ENCODE measurements around the gene ACOX3. TPM values are rescaled to one million over a fixed set of nuclear protein-coding genes. Genes with fewer than 3 reads are reported as not detected.
A peak's percentile ranks its signal among the peaks of the same experiment; 100 is the strongest.

ACOX3 gene
- total and polyA plus RNA-seq, 2 of the 8 experiments (the other 6 are each of a cell fraction or from before 2014, with no cell fraction given): 2.5 to 9.9 TPM

DNA sequence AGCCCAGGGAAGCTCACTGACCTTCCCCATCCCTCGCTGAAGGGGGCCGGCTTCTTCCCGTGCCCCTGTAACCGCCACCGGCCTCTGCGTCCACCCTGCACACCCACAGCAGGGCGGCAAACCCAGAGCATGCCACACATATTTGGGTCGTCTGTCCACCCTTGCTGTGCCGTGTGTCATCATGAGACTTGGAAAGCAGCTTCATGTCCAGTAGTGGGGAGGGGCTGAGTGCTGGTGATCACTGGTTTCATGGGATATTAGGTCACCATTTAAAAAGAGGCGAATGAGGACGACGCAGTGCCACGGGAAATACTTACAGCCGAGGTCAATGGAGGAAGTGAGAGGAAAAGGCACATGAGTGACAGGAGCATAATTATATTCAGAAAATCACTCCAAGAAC is 96.1 kb downstream of the ACOX3 start:
- no peak for FAIRE-seq
- no peak overlapping the region for H3K18ac ChIP-seq (ENCODE audit: extremely low read depth, low read length)
- H4K5ac ChIP-seq (ENCODE audit: insufficient read length, low read depth, low read length): no peak overlapping the region
- DNase-seq (ENCODE audit: low read depth in 1 of 2, low spot score in 2 of 2): no peak
- no peak overlapping the region for H3K27ac ChIP-seq (ENCODE audit: low read depth, low read length)
- 94% methylated on average over 14 of the region's 14 CpGs; no CpG with 5 or more reads in 1 of the 2 experiments for WGBS, 2 experiments (ENCODE audit: extremely low coverage in 1 of 2, insufficient coverage in 1 of 2, insufficient read length in 1 of 2, insufficient replicate concordance in 2 of 2, low coverage in 1 of 2, low lambda C conversion rate in 2 of 2, missing lambda C conversion rate in 1 of 2)
- H3K23me2 ChIP-seq (ENCODE audit: low read depth, low read length): peaks cover 1% of the 10 kb centered on the region; the same call in 1 of the 2 replicates
- peak overlapping the region; percentile 15; the same call in 1 of the 2 replicates for H2BK20ac ChIP-seq (ENCODE audit: low read length)
- no peaks in the 10 kb centered on the region for H3K27me3 ChIP-seq (replicated peaks in 1 of 4; ENCODE audit: control insufficient read depth in 3 of 4, extremely low read depth in 1 of 4, insufficient read depth in 3 of 4, low read length in 3 of 4)
- no peak overlapping the region for H4K91ac ChIP-seq (replicated peaks; ENCODE audit: insufficient read length, low read length)
- H3K79me1 ChIP-seq (ENCODE audit: low read depth, low read length): no peaks in the 10 kb centered on the region
- H4K8ac ChIP-seq (ENCODE audit: extremely low read depth, insufficient read depth, low read length): no peak overlapping the region
- ChIA-PET POLR2A (ENCODE audit: partially characterized antibody) (interaction anchor here (0.7 to 0.9 kb wide), 2 partner anchors 14 to 19 kb away, joined by 3 read pairs; no protein-coding TSS in a partner anchor), CTCF (ENCODE audit: partially characterized antibody) (interaction anchor here (0.8 to 5.7 kb wide), 18 partner anchors 8 to 98 kb away, joined by 3 to 27 read pairs (median 6); no protein-coding TSS in a partner anchor)
- H3K9ac ChIP-seq (replicated peaks in 1 of 4; ENCODE audit: extremely low read depth in 1 of 4, low read depth in 3 of 4, low read length in 3 of 4): no peak overlapping the region
- H3K9me3 ChIP-seq (ENCODE audit: insufficient read depth in 2 of 2, low read depth in 1 of 2, low read length in 1 of 2): no peaks in the 10 kb centered on the region
- no peak overlapping the region for H3K56ac ChIP-seq (replicated peaks; ENCODE audit: insufficient read length, low read depth, low read length)
- H4K20me1 ChIP-seq (replicated peaks in 1 of 2; ENCODE audit: control insufficient read depth in 1 of 2, insufficient read depth in 2 of 2, low read length in 2 of 2): no peaks in the 10 kb centered on the region
- H3K36me3 ChIP-seq (ENCODE audit: control insufficient read depth in 2 of 4, insufficient read depth in 4 of 4, low read length in 3 of 4): no peaks in the 10 kb centered on the region
- H3K4me1 ChIP-seq (replicated peaks in 1 of 4; ENCODE audit: control insufficient read depth in 3 of 4, insufficient read depth in 4 of 4, low read length in 3 of 4): peaks cover 0 to 4% (median 2%) of the 10 kb centered on the region in 4 experiments; a peak in 3 of 7 replicates
- H3K4me3 ChIP-seq (ENCODE audit: extremely low read depth in 1 of 4, insufficient read depth in 2 of 4, low read depth in 3 of 4, low read length in 4 of 4): no peak overlapping the region
- H2BK15ac ChIP-seq (ENCODE audit: low read length): no peak overlapping the region
- H2BK12ac ChIP-seq (ENCODE audit: low read depth, low read length): no peak overlapping the region
- no peak overlapping the region for H2BK120ac ChIP-seq (replicated peaks; ENCODE audit: low read depth, low read length)
- no peak overlapping the region for H3K14ac ChIP-seq (ENCODE audit: insufficient read length)
- no peak overlapping the region for H3K23ac ChIP-seq (ENCODE audit: insufficient read length)
- no peak overlapping the region for H2AK5ac ChIP-seq (ENCODE audit: low read depth, low read length)
- no peak overlapping the region for H3K4me2 ChIP-seq (ENCODE audit: insufficient read depth in 1 of 2, low read depth in 2 of 2, low read length in 2 of 2)
- no peak overlapping the region for H3K4ac ChIP-seq (replicated peaks; ENCODE audit: insufficient read length, low read depth, low read length)
- no peak overlapping the region for H2AFZ ChIP-seq (ENCODE audit: low read length)
- H2BK5ac ChIP-seq (ENCODE audit: low read depth, low read length): no peak overlapping the region
- H3K79me2 ChIP-seq (ENCODE audit: control insufficient read depth in 1 of 2, insufficient read depth in 2 of 2, low read length in 2 of 2): no peaks in the 10 kb centered on the region
- no peak for TF ChIP-seq YY1 (IDR thresholded peaks at IDR 0.05; ENCODE audit: low read depth, low read length)
- no peak for TF ChIP-seq TEAD4 (IDR thresholded peaks at IDR 0.05; ENCODE audit: low read depth, low read length)
- no peak for TF ChIP-seq TAF1 (IDR thresholded peaks at IDR 0.05; ENCODE audit: low read depth, low read length)
- TF ChIP-seq POU5F1 (IDR thresholded peaks at IDR 0.05; ENCODE audit: low read depth, low read length): no peak
- TF ChIP-seq HDAC2 (IDR thresholded peaks at IDR 0.05; ENCODE audit: borderline replicate concordance in 1 of 2, low read depth in 2 of 2, low read length in 2 of 2): no peak
- TF ChIP-seq ATF2 (IDR thresholded peaks at IDR 0.05; ENCODE audit: low read length): no peak
- TF ChIP-seq KDM1A (IDR thresholded peaks at IDR 0.05; ENCODE audit: borderline replicate concordance, low read length): no peak
- TF ChIP-seq SIN3A (conservative IDR thresholded peaks at IDR 0.05 in 1 of 2, IDR thresholded peaks at IDR 0.05 in 1 of 2; ENCODE audit: low read depth in 1 of 2, low read length in 2 of 2): no peak
- no peak for TF ChIP-seq CEBPB (IDR thresholded peaks at IDR 0.05; ENCODE audit: low read depth, low read length)
- TF ChIP-seq ZNF274 (IDR thresholded peaks at IDR 0.05; ENCODE audit: borderline replicate concordance, extremely low read depth, low read length): no peak
- TF ChIP-seq CREB1 (IDR thresholded peaks at IDR 0.05): no peak
- no peak for TF ChIP-seq MAFK (IDR thresholded peaks at IDR 0.05; ENCODE audit: low read depth, low read length)
- no peak for TF ChIP-seq ASH2L (IDR thresholded peaks at IDR 0.05; ENCODE audit: low read length)
